Measurements from ENCODE around the gene ITGAV. TPM values are rescaled to one million over a fixed set of nuclear protein-coding genes. Genes with fewer than 3 reads are reported as not detected.

The ITGAV gene
- total and polyA plus RNA-seq, 2 of the 4 experiments (the other 2 are of a cell fraction), result 45.8 to 181 TPM

DNA sequence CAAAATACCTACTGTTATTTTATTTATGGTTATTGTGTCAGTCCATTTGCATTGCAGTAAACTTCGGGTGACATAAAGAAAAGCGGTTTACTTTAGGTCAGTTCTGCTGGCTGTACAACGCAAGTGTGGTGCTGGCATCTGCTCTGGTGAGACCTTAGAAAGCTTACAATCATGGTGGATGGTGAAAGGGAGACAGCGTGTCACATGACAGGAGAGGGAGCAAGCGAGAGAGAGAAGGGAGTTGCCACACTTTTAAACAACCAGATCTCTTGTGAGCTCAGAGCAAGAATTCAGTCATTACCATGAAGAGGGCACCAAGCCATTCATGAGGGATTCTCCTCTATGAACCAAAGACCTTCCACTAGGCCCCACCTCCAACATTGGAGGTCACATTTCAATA, 102.0 kb downstream of the ITGAV start:
- POLR2A ChIA-PET (ENCODE audit: unreplicated experiment), result no interaction called here
- Histone ChIP-seq H2AK5ac (ENCODE audit: low read depth, low read length) (no peak overlapping the region), H4K5ac (ENCODE audit: low read depth, low read length) (no peak overlapping the region), H2BK20ac (ENCODE audit: low read depth, low read length) (no peak overlapping the region), H3K4me3 (ENCODE audit: insufficient read depth, low read depth, low read length) (no peak overlapping the region), H2BK120ac (ENCODE audit: low read depth, low read length) (no peak overlapping the region), H3K36me3 (ENCODE audit: control insufficient read depth, insufficient read depth, low read length) (no peaks in the 10 kb centered on the region), H3K18ac (ENCODE audit: low read depth, low read length) (no peak overlapping the region), H2BK15ac (ENCODE audit: low read depth, low read length) (no peak overlapping the region), H3K79me1 (ENCODE audit: low read depth in 1 of 2, low read length in 2 of 2) (peaks cover 0 to 9% of the 10 kb centered on the region in 2 experiments; a peak in 2 of 4 replicates), H3K9me3 (ENCODE audit: control insufficient read depth, insufficient read depth, low read length) (peaks cover 5% of the 10 kb centered on the region; the same call in 1 of the 2 replicates), H3K4me2 (ENCODE audit: low read depth, low read length) (no peak overlapping the region), H3K9me1 (ENCODE audit: insufficient read depth, low read length) (no peaks in the 10 kb centered on the region), H3K27me3 (ENCODE audit: control insufficient read depth, insufficient read depth, low read length) (no peaks in the 10 kb centered on the region), H4K91ac (ENCODE audit: insufficient read depth, low read depth, low read length) (no peak overlapping the region), H4K8ac (ENCODE audit: low read depth in 2 of 2, low read length in 2 of 2) (no peak overlapping the region), H2BK5ac (ENCODE audit: low read depth, low read length, poor library complexity, severe bottlenecking) (no peak overlapping the region), H3K23ac (ENCODE audit: low read depth, low read length) (no peak overlapping the region), H3K56ac (ENCODE audit: extremely low read depth, insufficient read depth, low read length) (no peak overlapping the region), H3K4ac (ENCODE audit: low read depth, low read length) (no peak overlapping the region), H3K27ac (ENCODE audit: insufficient read depth, low read length) (no peak overlapping the region), H4K20me1 (ENCODE audit: insufficient read depth, low read length) (no peaks in the 10 kb centered on the region), H3K14ac (replicated peaks; ENCODE audit: low read depth, low read length) (no peak overlapping the region), H2AFZ (replicated peaks; ENCODE audit: low read length, poor library complexity) (no peak overlapping the region), H2AK9ac (replicated peaks; ENCODE audit: low read depth, low read length, poor library complexity) (no peak overlapping the region), H3K9ac (ENCODE audit: low read depth, low read length) (no peak overlapping the region), H3K4me1 (ENCODE audit: control insufficient read depth, insufficient read depth, low read length) (no peaks in the 10 kb centered on the region)
- no TSS peak for BruUV-seq (replicated peaks)
- no peak for DNase-seq
- intact Hi-C loops (cut with micrococcal nuclease) (no loop called here), in situ Hi-C loops (cut with MboI; ENCODE audit: low sequenced_read_pairs) (no loop called here), dilution Hi-C loops (cut with HindIII; ENCODE audit: low sequenced_read_pairs, unreplicated experiment) (no loop called here)
- WGBS, 2 experiments (ENCODE audit: extremely low coverage in 2 of 2, insufficient read length in 1 of 2), result 100% methylated on average over 1 of the region's 5 CpGs; no CpG with 5 or more reads in 1 of the 2 experiments
- TF ChIP-seq SMC3 (IDR thresholded peaks at IDR 0.05; ENCODE audit: low read depth, low read length) (no peak), RCOR1 (IDR thresholded peaks at IDR 0.05; ENCODE audit: insufficient replicate concordance, low read length) (no peak), MXI1 (IDR thresholded peaks at IDR 0.05; ENCODE audit: borderline replicate concordance, low read depth, low read length) (no peak), FOS (IDR thresholded peaks at IDR 0.05; ENCODE audit: low read depth, low read length) (no peak), USF2 (IDR thresholded peaks at IDR 0.05; ENCODE audit: low read depth, low read length) (no peak), MAZ (IDR thresholded peaks at IDR 0.05; ENCODE audit: borderline replicate concordance, low read depth, low read length) (no peak), BHLHE40 (IDR thresholded peaks at IDR 0.05; ENCODE audit: low read depth, low read length) (no peak), ELK1 (IDR thresholded peaks at IDR 0.05; ENCODE audit: borderline replicate concordance, low read depth, low read length) (no peak), RAD21 (IDR thresholded peaks at IDR 0.05; ENCODE audit: low read length) (no peak), POLR2A (IDR thresholded peaks at IDR 0.05; ENCODE audit: low read depth, low read length) (no peak), NFE2L2 (IDR thresholded peaks at IDR 0.05; ENCODE audit: low read depth, low read length) (no peak), RFX5 (IDR thresholded peaks at IDR 0.05; ENCODE audit: low read depth, low read length) (no peak), MAFK (IDR thresholded peaks at IDR 0.05; ENCODE audit: low read depth, low read length) (no peak), CEBPB (IDR thresholded peaks at IDR 0.05; ENCODE audit: low read depth, low read length) (no peak), CHD1 (IDR thresholded peaks at IDR 0.05; ENCODE audit: low read depth, low read length) (no peak)
- TF ChIP-seq, protein P1, sequence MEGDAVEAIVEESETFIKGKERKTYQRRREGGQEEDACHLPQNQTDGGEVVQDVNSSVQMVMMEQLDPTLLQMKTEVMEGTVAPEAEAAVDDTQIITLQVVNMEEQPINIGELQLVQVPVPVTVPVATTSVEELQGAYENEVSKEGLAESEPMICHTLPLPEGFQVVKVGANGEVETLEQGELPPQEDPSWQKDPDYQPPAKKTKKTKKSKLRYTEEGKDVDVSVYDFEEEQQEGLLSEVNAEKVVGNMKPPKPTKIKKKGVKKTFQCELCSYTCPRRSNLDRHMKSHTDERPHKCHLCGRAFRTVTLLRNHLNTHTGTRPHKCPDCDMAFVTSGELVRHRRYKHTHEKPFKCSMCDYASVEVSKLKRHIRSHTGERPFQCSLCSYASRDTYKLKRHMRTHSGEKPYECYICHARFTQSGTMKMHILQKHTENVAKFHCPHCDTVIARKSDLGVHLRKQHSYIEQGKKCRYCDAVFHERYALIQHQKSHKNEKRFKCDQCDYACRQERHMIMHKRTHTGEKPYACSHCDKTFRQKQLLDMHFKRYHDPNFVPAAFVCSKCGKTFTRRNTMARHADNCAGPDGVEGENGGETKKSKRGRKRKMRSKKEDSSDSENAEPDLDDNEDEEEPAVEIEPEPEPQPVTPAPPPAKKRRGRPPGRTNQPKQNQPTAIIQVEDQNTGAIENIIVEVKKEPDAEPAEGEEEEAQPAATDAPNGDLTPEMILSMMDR (conservative IDR thresholded peaks at IDR 0.05; ENCODE audit: low read depth, low read length), result no peak
- CTCF ChIA-PET, result no interaction called here
- no peak for ATAC-seq (ENCODE audit: low read depth)
